ENCODE data around the gene ROBO1.
"Not testable (repeated sequence)": the region's sequence is repeated elsewhere in the genome, so short reads cannot be mapped to it uniquely, and the experiment has no call there.

Gene ROBO1

GRCh38 chr3:79543218-79543982, 224.4 kb downstream of the ROBO1 start:
- no peak for DNase-seq

DNA sequence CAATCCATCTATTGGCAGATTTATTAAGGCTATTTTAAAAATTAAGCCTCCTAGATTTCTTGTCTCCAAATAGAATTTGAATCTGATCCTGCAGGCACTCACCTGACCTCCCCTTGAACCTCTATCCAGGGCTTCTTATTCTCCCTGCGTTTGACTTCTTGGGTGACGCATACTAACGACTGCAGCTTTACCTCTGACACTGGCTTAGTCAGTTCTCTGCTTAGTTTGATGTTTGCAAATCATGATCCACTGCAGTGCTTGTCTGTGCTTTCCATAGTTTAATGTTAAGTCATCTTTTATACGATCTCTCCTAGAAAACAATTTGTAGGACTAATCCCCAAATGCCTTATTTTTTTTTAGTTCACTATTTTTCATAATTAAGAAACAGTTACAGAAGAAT, 233.1 kb downstream of the ROBO1 start:
- no peak for DNase-seq

- DNase-seq, result no peak
Observed at GRCh38 chr3:79531566-79532295, 236.1 kb downstream of the ROBO1 start.

GRCh38 chr3:79521221-79521848, 246.5 kb downstream of the ROBO1 start:
- no peak for DNase-seq

DNA sequence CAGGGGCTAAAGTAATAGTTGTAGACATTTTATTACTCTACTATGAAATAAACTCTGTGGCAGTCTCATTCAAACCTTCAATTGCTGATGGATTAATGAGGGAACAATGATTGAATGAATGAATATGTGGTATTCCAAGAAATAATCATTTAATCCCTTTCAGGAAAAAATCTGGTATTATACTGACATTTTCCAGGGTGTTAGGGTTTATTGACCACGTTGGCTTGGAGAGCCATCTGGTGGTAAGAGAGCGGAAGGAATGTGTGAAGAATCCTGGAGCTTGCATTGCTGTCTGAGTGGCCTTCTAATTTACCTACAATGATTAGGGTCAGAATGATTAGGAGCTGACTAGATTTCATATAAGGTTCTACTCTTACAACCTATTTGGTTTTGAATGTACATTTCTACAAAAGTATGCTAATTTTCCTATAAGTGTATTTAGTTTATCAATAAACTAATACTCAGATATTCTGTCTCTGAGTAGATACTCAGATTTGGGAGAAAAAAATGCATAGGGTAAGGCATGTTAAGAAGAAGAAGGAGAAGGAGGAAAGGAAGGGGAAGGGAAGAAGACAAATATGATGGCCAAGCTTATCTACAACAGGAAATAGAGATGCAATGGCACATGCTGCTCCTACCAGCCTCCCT, 249.9 kb downstream of the ROBO1 start:
- no peak for DNase-seq

DNA sequence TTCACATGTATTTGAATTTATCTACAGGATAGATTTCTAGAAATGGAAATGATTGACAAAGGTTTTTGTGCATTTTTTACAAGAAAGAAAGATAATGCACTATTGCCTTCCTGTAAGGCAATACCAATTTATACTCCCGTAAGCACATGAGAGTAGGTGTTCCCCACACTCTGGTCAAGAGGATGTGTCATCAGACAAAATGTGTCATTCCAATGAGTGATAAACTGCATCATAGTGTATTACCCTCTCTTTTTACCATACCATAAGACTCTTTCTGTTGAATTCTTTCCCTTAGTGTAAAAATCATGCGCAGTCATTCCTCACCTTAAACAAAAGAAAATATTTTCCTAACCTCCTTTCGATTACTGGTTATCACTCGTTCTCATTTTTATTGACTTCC, 251.0 kb downstream of the ROBO1 start:
- DNase-seq, result no peak

- DNase-seq, result no peak
Observed at GRCh38 chr3:79515072-79515471, 252.7 kb downstream of the ROBO1 start.

DNA sequence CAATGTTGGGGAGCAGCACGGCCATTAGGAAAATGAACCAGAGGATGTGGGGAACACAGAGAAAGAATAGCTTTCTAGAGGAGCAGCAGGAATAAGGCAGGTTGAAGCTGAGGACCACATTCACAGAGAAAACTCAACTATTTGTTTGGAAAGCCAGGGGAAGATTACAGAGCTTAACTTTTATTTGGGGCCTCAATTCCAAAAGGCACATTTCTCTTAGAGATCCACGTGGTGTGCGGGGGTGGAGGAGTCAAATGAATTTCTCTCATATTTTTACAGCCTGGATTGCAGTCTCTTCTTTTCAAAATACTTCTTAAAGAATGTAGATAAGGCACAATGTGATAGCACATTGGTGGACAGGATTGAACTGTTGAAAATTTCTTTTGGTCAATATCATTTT, 253.7 kb downstream of the ROBO1 start:
- DNase-seq, result no peak

GRCh38 chr3:79506751-79507150, 261.0 kb downstream of the ROBO1 start:
- DNase-seq, result no peak

GRCh38 chr3:79502216-79502681, 265.5 kb downstream of the ROBO1 start:
- not testable (repeated sequence) for DNase-seq

- DNase-seq, result no peak
Observed at GRCh38 chr3:79497447-79498111, 270.2 kb downstream of the ROBO1 start.

DNA sequence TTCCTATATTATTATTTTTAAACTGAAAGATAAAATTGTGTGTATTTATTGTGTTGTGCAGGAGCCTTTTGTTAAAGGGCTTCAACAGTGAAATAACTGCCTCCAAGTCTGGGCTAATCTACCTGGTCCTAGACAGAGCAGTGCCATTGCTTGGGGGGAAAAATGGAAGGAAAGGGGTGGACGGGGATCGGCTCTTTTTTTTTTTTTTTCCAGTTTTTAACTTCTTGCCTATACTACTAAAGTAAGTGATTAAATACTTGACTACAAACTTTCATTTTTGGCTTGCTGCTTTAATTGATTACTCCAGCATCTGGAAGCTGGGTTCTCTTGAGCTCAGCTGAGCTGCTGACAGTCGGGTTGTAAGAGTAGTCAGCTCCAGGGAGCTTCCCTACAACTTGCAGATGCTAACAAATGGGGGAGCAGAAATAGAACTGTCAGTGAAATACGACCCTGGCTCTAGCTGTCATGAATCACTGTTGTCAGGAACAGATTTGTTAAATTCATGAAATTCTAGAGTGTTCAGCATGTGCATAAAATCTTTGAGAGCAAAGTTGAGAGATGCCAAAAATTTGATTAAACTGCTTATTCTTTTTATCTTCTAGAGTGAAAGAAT, 276.7 kb downstream of the ROBO1 start:
- no peak for DNase-seq

DNA sequence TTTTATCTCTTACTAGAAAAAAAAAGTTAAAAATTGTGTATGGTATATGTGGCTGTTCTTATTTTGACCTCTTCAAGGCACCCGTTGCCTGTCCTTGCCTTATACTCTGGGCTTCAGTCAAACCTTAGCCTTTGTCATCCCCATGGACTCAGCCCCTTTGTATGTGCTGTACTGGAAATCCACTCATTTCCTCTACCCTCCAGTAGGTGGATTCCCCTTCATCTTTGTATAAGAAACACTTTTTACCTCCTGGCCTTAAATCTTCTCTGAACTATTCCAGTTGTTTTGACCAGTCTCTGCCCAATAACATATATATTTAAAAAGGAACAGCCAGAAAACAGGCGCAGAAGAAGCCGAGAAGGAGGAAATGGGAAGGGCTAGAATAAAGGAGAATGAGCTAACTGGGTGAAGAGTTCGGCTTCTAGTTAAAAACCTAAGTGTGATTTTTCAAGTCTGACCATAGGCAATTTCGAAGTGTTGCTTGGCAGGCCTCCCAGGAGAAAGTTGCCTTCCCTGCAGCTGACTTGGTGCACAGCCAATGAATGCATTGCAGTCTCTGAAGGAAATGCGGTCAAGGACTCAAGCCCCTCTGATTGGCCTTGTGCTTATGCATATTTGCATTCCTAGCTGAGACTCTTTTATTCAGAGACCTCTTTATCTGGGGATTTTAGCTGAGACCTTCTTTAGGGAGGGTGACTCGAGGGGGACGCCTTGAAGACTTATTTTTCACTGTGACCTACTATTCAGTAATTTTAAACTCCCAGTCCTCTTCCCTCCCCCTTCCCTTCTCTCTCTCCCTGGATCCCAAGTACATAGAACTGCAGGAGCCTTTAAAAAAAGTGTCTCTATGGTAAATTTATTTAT, 277.4 kb downstream of the ROBO1 start:
- no peak for DNase-seq

- DNase-seq, result no peak
Observed at GRCh38 chr3:79488407-79488806, 279.4 kb downstream of the ROBO1 start.

GRCh38 chr3:79480746-79481145, 287.1 kb downstream of the ROBO1 start:
- no peak for DNase-seq

GRCh38 chr3:79478620-79479019, 289.2 kb downstream of the ROBO1 start:
- no peak for DNase-seq

GRCh38 chr3:79477242-79477641, 290.6 kb downstream of the ROBO1 start:
- DNase-seq, result no peak

GRCh38 chr3:79473993-79474392, 293.8 kb downstream of the ROBO1 start:
- no peak for DNase-seq

DNA sequence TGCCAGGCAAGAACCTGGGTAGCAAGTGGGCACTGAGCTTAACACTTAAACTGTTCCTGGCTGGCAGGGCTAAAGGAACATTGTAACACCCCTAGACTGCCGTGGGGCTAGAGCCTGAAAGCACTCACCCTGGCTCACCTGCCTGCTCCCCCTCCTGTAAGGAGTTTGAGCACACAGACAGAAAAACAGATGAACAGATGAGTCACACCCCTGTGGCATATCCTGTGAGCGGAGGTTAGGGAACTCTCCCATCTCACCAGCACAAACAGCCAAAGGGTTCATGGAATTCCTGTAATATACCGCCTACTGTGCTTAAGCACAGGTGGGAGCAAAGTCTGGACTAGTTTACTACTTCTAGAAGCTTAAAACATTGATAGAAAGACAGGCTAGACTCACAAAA, 300.1 kb downstream of the ROBO1 start:
- DNase-seq, result no peak

DNA sequence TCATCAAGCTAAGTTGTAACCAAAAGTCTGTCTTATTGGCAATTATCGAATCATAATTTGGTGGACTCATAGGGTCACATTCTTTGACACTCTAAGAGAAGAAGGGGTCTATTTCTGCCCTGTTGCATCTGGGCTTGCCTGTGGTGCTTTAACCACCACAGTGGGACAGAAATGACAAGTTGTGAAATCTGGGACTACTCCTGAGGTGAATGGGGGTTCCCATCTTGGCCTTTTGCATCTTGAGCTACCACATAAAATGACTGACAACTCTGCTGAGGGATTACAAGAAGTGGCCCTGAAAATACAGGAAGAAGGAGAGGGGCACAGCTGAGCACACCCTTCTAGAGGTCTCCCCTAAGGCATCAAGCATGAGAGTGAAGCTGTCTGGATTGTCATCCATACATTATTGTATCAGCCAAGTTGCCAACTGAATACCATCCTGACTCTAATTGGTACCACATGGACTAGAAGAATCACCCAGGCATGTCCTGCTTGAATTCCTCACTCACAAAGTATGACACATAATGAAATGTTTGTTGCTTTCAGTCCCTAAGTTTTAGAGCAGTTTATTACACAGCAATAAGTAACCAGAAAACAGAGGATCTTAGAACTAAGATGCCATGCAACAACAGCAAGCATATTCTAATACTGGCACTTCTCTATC, 306.5 kb downstream of the ROBO1 start:
- DNase-seq, result no peak

- no peak for DNase-seq
Observed at GRCh38 chr3:79453600-79453999, 314.2 kb downstream of the ROBO1 start.

Data from activated gamma-delta T cell treated with Interleukin-2 at 50 U/mL for 16 hours (primary cell).